Activated CD4-positive, CD25-positive, alpha-beta regulatory T cell treated with anti-CD3 and anti-CD28 coated beads, Interleukin-2, amount 50 U/mL, for 72 hours (primary cell): Measurements from ENCODE around the gene STIP1.
A peak's percentile ranks its signal among the peaks of the same experiment; 100 is the strongest.
"Not testable (repeated sequence)": the region's sequence is repeated elsewhere in the genome, so short reads cannot be mapped to it uniquely, and the experiment has no call there.

Experiments
- DNase-seq: peaks from one replicate; pipeline ENCODE4 v3.0.0; 2021

STIP1 gene

DNA sequence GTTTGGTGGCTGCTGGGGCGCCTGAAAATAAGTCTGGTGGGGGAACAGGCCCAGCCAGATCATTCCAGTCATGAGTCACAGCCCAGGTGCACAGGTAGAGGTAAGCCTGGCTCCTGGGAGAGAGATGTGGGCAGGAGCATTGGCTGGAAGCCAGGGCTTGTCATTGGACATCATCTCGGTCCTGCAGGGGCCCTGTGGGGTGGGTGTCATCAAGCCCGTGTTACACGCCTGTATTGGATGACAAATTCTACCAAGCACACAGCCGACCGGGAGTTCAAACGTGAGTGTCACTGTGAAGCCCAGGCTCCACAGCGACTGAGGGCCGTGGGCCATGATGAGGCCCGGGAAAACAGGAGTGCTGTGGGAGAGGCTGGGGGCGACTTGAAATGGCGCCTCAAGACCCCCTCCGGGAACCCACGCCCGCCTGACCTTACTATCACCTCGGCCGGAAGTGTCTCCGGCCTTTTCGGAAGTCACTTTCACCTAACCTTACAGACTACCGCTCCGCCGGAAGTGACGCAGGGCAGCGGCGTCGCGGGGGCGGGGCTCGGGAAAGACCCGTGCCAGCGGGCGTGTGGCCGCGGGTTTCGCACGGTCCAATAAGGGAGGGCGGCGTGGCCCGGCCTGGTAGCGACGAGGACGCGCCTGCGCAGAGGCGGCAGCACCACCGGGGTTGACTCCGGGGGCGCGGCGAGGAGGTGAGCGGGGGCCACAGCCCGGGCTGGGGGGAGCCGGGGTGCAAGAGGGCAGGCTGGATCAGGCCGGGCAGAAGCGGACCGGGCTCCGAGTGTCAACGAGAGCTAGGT, 54.7 kb downstream of the STIP1 start, which contains the start of gene FKBP2:
Gene FKBP2, plus strand, starts transcription at position 661 of the 806 bp plus-strand sequence. CDS start 1,293 bp downstream, outside the sequence.
- peak; percentile 98 for DNase-seq

DNA sequence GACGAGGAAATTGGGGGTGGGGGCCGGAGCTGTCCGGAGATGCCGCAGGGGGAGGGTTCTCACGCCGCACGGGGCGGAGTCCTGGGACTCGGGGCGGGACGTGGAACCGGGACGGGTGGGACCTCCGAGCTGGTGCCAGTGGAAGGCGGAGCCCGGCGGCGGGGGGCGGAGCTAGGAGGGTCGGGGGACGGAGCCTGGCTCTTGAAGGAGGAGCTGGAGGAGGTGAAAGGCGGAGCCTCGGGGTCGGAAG, 55.2 kb downstream of the STIP1 start:
- peak; percentile 100 for DNase-seq

DNA sequence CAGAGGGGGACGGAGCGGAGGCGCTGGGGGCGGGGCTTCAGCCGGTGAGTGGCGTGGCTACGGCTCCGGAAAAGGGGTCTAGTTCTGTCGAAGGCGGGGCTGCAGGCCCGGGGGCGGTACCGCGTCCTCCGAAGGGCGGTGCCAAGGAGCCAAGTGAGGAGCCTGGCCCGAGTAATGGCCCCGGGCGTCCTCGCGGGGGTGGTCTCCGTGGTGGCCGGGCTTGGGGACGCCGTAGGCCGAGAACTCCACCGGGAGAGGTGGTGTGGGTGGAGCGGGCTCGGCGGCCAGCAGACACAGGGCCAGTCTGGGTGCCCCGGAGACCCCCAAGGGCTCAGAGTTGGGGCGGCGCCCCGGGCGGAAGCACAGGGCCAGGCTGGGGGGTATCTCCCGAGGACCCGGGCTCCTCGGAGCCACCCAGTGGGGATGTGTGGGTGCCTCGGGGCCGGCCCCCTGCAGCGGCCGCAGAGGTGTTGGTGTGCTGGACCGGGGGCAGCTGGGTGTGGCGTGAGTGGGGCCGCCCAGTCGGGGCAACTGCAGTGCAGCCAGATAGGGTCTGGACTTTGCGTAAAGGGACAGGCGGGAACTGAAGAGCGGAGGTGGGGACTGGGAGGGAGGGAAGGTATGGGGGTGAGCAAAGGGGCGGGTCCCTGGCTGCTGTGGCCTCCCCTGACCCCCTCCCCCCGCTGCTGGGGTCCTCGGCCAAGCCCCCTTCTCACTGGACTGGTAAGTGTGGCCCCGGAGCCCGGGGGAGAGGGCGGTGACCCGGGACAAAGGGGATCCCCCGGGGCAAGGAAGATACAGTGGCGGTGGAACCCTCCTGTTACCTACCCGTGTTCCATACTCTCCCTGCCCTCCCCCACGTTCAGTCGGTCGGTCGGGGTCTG, 55.8 kb downstream of the STIP1 start:
- no peak for DNase-seq

DNA sequence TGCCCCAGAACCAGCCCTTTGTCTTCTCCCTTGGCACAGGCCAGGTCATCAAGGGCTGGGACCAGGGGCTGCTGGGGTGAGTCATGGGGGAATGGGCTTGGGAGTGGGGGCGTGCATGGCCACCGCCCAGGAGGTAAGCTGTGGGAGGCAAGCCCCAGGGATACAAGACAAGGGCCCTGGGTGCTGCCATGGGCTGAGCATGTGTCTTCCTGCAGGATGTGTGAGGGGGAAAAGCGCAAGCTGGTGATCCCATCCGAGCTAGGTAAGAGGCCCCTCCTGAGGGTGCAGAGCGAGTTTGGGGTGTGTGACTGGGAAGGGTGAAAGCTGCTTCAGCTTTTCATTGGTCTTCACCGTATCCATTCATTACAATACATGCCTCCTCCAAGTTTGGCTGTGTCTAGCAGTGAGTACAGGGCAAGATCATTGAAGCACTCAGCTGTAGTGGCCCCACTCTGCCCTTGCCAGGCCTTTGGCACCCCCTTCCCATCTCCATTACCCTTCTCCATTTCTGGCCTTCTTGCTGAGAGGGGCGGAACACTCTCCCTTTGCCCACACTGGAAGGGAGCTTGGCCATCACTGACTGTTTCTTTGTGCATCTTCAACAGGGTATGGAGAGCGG, 57.4 kb downstream of the STIP1 start:
- no peak for DNase-seq

DNA sequence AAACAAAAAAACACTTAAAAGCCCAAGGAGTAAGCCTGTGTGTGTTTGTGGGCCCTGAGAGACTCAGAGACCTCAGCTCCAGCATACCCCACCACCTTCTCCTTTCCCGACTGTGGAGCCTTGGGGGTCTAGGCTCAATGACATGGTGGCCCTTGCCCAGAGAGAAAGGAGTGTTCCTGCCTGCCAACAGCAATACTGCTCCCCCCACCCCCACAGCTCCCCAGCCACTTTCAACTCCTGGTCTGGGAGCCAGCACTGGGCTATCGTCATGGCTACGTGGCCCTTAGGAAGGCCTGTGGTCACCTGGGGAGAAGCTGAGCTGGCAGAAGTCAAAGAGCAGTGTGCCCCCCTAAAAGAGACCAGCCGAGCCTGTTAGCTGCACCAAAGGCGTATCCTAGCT, 58.1 kb downstream of the STIP1 start:
- no peak for DNase-seq

DNA sequence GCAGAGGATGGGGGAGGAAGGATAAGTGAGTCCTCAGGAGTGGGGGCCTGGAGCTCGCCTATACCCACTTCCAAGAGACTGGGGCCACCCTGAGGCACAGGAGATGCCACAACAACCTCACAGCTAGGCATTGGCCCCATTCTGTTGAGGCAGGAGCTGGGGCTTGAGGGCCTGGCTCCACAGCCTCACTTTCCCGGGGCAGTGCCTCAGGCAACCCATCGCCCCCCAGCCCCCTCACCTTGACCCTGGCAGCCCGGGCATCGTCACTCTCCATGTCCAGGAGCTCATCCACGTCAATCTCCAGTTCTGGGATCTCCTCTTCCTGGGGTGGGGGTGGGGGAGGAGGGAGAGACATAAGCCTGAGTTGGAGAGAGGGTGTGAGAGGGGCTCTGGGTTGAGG, 59.0 kb downstream of the STIP1 start:
- no peak for DNase-seq

DNA sequence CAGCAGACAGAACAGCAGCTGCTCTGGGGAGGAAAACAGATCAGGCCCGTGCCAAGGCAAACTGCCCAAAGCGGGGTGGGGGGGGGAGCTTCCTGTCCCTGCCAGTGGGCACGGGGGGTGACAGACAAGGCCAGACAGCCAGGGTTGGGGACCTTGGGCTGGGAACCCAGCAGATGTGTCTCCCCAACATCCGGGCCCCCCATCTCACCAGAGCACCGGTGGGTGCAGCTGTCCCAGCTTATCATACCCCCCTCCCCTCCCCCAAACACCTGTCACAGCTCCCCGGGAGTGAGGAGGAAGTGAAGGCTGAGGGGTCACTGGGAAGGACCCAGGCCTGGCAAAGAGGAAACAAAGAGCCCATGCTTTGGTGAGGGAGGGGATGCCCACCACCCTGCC, 59.4 kb downstream of the STIP1 start:
- DNase-seq, result no peak

DNA sequence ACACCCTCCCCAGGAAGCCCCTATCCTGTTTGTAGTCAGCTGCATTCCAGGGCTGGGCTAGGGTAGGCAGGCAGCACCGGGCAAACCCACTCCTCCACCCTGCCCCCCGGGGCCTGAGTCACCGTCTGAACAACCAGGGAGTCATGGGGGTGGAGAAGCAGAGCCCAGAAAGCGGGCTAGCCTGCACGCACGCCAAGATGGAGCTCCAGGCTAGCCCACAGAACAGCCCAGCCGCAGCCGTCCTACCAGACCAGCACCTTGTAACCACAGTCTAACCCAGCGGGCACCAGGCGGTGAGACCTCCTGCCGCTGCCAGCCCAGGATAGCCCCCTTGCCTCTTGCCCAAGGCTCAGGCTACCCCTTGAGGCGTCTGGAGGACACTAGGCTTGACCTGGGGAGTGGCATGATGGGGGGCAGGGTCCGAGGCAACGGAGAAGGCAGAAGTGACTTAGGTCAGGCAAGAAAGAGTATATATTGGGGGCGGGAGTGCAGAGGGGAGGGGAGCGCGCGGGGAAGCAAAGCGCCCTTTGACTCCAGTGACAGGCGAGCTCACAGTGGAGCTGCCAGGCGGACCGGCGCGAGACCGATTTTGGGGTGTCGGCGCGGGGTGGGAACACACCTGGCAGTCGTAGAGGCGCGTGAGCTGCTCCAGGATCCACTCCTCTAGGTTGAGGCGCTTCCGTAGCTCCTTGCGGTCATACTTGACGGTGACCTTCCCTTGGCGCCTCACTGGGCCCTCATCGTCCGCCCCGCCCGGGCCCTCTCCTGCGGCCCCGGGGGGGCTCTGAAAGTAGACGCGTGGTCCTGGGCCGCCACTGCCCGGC, 60.0 kb downstream of the STIP1 start:
- peak; percentile 70 for DNase-seq

DNA sequence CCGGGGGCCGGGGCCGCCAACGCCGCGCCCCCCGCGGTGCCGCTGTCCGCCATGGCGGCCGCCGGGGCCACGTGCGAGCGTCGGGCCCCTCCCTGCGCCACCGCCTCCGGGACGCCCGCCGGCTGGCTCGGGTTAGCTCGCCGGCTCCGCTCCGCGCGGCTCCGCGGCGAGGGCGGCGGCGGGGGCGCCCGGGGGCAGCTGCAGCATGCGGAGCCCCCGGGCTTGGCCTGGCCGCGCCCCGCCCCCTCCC, 60.6 kb downstream of the STIP1 start:
- not testable (repeated sequence) for DNase-seq

DNA sequence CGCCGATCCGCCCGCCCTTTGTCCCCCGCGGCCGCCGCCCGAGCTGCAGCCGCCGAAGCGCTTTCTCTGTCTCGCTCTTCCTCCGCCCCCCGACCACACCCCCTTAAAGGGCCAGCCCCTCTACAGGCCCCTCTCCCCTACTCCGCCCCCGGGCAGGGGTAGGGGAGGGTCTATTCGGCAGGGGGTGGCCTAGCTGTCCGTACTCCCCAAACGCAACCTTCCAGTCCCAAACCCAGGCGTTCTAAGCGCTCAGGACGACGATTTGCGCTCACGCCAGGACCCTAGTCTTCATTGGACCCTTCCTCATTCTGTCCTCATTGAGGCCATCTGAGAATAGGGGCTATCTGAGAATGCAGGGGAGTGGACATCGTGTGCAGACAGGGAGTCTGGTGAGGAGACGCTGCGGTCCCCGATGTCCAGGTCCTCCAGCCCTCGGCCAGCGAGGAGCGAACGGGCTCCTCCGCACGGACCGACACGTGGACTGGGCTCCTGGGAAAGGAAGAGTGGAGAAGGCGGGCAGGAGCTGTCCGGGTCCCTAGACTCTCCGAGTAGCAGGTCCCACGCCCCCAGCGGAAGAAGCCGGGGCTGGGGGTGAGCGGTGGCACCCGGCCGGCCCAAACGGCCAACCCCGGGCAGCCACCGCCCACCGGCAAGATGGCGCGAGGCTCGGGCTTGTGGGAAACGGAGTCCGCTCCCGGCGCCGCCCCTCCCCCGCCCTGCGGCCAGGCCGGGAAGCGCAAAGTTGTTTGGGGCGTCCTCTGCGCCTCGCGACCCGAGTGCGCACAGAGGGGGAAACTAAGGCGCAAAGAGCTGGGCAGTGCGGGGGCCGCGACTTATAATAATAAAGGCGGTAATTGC, 61.1 kb downstream of the STIP1 start, which contains the start of gene PPP1R14B:
Gene PPP1R14B, minus strand, starts transcription at position 73 of the 858 bp plus-strand sequence. CDS start 270 bp downstream, outside the sequence.
- peak; percentile 82 for DNase-seq

DNA sequence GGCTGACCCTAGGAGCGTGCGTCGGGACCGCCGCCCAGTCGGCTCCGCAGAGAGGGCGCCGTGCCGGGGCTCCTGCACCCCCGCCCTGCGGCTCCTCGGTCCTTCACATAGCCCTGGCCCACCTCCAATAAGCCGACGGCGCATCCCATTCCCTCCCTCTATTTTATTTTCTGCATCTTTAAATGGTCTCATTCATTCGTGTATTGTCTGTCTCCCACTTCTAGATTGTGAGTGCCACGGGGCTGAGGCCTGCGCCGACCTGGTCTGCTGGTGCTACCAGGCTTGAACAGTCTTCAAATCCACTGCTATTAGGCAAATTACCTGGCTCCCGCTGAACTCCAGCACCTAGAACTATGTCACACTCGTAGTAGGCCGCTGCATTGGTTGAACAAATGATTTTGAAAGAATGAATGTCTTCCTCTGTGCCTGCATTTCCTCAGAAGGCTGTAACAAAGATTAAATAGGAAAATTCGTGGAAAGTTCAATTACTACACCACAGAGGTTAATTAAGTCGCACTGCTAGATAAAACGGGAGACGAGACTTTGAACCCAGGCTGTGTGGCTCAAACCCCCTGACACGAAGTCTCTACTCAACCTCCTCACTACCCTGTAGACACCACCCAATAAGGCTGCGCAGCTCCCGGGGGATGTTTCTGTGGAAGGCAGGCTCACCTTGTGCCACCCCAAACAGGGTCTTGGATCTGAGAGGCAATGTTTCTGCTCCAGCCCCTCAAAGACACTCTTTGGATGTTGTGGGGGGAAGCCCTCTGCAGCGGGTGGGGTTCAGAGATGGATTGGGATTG, 62.0 kb downstream of the STIP1 start:
- DNase-seq, result no peak

DNA sequence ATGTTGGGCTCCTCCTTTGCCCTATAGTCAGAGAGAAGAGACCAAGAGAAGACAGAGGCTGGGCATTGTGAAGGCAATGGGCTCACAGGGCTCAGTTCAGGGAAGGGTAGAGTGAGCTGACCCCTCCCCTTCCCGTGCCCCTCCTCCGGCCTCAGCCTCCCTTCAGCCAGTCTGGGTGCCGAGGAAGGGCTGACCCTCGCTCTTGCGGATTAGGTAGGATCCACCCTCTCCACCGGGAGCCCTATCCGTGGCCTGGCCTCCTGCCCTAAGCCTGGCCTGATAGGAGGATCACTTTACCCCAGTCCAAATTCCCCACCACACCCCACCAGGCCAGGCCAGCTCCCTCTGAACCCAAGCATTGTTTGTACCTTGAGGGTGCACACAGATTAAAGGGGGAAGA, 62.6 kb downstream of the STIP1 start:
- no peak for DNase-seq

DNA sequence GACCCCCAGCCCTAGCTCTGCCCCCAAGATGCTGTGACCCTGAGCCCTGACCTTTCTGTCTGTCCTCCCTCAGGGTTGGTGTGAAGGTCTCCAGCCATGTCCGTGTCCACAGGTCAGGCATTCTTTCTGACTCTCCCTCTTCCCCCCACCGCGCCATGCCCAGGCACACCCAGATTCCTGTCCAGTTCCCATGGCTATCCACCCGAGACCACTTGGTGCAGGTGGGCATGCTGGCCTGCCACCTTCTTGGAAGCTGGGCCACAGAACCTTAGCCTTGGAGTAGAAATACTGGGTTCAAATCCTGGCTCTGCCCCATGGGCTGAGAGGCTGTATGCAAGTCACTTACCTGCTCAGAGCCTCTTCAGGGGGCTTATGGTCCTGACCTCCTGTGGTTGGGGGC, 63.1 kb downstream of the STIP1 start:
- no peak for DNase-seq

DNA sequence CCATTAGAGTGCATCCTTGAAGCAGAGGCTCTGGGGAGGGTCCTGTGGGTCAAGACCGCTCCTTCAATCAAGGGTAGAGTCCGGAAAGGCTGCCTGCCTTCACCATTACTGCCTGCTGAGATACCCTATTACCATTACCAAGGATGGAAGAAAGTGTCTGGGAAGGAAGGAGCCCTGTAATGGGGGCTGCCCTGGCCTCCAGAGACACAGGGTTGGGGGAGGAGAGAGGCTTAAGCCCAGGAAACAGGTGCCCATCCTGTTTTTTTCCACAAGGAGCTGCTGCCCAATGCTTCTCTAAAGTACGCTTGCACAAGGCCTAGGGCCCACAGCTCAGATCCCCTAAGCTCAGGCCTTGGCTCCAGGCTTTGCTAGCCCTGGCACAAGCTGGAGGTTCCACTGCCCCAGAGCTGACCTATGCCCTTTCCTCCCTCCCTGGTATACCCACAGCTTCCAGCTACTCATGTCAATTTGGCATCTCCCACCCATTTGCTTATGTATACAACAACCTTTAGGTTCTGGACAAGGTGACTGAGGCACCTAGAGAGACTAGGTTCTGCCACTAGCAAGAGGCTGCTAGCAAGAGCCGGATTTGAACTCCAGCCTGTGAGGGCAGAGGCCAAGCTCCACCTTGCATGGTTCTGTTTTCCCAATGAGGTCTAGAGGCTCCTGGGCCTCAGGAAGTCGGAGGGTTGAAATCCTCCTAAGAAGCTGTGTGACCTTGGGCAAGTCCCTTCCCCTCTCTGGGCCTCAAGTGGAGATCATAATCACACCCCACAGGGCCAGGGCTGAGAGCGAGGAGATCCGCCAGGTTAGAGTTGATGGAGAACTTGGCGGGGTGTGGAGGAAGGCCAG, 63.8 kb downstream of the STIP1 start:
- no peak for DNase-seq

DNA sequence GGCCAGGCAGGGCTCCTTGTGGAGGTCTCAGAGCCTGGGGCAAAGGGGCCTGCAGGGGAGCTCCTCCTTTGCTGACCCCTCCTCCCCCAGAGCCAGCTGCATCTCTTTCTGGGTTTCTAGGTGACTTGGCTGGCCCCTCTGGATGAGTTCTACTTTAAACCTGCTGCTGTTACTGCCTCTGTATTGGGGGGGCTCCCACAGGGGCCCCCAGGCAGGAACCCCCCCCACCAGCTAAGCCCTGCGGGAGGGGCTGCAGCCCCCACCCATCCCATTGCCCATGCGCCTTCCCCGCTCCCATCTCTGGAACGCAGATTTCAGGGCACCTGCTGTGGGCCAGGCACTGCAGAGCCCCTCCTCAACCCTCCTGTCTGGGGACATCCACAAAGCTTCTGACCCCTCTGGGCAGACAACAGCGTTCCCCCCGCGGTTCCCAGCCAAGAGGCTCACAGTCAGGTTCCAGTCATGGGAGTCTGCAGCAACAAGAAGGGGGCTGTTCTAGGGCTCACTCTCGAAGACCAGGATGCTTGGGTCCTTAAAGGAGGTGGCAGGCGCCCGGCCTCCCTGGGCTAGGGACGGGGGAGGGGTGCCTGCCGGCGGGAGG, 64.5 kb downstream of the STIP1 start:
- no peak for DNase-seq

DNA sequence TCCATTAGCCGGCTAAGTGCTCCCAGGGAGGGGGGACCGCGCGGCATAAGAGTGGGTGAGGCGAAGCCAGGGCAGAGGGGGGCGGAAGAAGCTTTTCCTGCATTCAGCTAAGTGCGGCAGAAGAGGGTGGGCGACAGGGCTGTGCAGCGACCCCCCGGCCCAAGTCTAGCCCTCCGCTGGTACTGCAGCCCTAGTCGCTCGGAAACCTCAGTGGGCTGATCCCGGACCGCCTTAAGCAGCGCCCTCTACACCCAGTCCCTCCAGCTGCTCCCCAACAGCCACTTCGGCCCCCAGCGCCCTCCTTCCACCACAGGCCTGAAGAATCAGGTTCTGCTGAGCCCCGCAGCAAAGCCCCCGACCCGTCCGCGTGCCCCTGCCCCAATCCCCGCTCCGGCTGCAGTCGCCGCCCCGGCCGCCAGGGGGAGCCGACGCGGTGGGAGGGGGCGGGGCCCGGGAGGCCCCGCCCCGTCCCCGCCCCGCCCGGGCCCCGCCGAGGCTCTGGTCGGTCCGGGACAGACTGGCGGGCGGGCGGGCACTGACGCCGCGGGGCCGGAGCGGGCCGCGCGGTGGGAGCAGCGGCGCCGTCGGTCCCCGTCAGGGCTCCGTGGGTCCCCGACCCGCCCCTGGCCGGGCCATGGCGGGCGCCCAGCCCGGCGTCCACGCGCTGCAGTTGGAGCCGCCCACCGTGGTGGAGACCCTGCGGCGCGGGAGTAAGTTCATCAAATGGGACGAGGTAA, 65.2 kb downstream of the STIP1 start, which contains the start of gene PLCB3:
Gene PLCB3, plus strand, starts transcription at position 515 of the 737 bp plus-strand sequence. Its CDS starts 120 bp downstream, at position 635.
- peak; percentile 73 for DNase-seq

DNA sequence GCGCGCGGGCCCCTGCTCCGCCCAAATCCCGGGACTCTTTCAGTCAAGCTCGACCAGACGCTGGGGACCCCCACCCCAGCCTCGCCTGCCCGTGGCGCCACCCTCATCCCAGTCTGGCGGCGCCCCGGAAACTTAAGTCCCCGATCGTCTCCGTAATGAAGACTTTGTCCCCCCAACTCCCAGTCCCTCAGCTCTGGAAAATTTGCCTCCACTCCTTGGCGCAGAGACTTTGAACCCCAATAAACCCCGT, 65.7 kb downstream of the STIP1 start:
- DNase-seq, result no peak

DNA sequence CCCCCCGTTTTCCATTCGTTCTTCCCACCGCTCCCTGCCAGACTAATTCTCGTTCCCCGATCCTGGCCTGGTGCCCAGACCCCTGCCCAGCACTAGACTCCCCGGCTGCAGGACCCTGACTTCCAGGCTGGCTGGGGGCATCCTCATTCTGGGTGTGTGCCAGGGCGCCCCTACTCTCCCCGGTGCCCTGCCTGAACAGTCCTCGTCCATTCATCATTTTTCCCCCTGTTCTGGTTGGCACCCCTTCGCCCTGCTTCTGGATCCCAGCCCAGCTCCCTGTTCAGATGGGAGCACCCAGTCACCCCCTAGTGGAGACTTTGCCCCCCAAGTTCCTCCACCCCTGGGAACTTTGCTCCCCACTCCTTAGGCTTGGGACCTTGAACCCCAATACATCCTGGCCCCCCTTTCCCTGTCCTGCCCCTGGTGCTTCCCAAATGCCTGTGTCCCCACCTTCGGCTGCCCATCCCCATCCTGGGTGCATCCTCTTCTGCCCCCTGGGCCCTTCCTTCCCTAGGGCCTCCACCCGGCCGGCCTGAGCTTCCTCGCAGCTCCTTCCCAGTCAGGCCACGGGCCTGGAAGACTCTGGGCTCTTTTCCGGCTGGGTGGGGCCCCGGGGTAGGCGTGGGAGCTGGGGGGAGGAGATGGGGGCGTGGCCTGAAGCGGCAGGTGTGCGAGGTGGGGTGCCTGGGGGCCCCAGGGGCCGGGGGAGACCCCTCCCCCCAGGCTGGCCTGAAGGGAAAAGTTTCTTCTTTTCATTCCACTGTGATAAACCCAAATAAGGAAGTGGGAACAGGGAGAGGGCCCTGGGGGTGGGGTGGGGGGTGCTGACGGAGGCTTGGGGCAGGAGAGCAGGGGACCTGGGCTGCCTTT, 66.3 kb downstream of the STIP1 start:
- DNase-seq, result no peak
